Stimulated activated CD8-positive, alpha-beta memory T cell treated with anti-CD3 and anti-CD28 coated beads, Interleukin-4, amount 100 ng/mL, for 4 hours (primary cell): ENCODE data around the gene TRAM2.

Experiments used
- DNase-seq, 2 donors: peaks; one replicate each; pipeline ENCODE4 v3.0.0-alpha.2; 2020; ENCODE audit warnings: low read depth in 2 of 2, low spot score in 1 of 2

TRAM2 gene

GRCh38 chr6:52571099-52571755, 5.6 kb downstream of the TRAM2 start:
- no peak for DNase-seq

GRCh38 chr6:52570291-52570700, 6.6 kb downstream of the TRAM2 start:
- no peak for DNase-seq

GRCh38 chr6:52568320-52568719, 8.5 kb downstream of the TRAM2 start:
- no peak for DNase-seq

- no peak for DNase-seq
Measured at GRCh38 chr6:52566853-52567279, 10.0 kb downstream of the TRAM2 start.

GRCh38 chr6:52566201-52566600, 10.7 kb downstream of the TRAM2 start:
- DNase-seq = no peak

- no peak for DNase-seq
Measured at GRCh38 chr6:52564856-52565255, 12.0 kb downstream of the TRAM2 start.

GRCh38 chr6:52562911-52563310, 13.9 kb downstream of the TRAM2 start:
- DNase-seq = no peak

- DNase-seq = no peak
Measured at GRCh38 chr6:52560462-52560861, 16.4 kb downstream of the TRAM2 start.

GRCh38 chr6:52558266-52559000, 18.4 kb downstream of the TRAM2 start:
- DNase-seq = no peak

GRCh38 chr6:52557389-52558265, 19.2 kb downstream of the TRAM2 start:
- DNase-seq = no peak

GRCh38 chr6:52555518-52556233, 21.2 kb downstream of the TRAM2 start:
- DNase-seq = no peak

- no peak for DNase-seq
Measured at GRCh38 chr6:52554684-52555280, 22.1 kb downstream of the TRAM2 start.

- DNase-seq = no peak
Measured at GRCh38 chr6:52553719-52554118, 23.1 kb downstream of the TRAM2 start.

- no peak for DNase-seq
Measured at GRCh38 chr6:52553158-52553557, 23.7 kb downstream of the TRAM2 start.

GRCh38 chr6:52552278-52552643, 24.6 kb downstream of the TRAM2 start:
- DNase-seq = no peak

- DNase-seq = no peak
Measured at GRCh38 chr6:52551483-52552277, 25.2 kb downstream of the TRAM2 start.

- no peak for DNase-seq
Measured at GRCh38 chr6:52550870-52551269, 26.0 kb downstream of the TRAM2 start.

GRCh38 chr6:52550014-52550575, 26.8 kb downstream of the TRAM2 start:
- DNase-seq = no peak

- no peak for DNase-seq
Measured at GRCh38 chr6:52549428-52549827, 27.4 kb downstream of the TRAM2 start.

GRCh38 chr6:52548999-52549398, 27.9 kb downstream of the TRAM2 start:
- no peak for DNase-seq
